NCI-H82 (cell line): ENCODE data around the gene GALNT18.

Experiments used
- DNase-seq: peaks from one replicate; lab custom pipeline; 2025; lab: John Stamatoyannopoulos, UW

Gene GALNT18

DNA sequence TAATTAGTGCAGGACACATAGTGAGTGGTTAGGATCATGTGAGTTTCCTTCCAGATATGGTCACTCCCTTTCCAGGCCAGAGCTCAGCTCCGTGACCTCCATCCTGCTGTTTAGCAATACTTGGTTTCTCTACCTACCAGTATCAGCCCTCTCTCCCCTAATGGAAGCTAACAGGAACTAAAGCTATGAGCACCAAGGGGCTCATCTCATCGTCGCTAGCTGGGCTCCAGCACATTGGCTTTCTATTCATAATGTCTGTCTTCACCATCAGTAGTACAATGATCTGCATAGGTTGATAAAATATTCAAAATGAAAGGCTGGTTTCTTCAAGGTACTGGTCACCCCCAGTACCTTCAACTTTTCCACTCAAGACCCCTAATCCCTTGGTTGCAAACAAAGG is 2.4 kb upstream of the GALNT18 start:
- no peak for DNase-seq

DNA sequence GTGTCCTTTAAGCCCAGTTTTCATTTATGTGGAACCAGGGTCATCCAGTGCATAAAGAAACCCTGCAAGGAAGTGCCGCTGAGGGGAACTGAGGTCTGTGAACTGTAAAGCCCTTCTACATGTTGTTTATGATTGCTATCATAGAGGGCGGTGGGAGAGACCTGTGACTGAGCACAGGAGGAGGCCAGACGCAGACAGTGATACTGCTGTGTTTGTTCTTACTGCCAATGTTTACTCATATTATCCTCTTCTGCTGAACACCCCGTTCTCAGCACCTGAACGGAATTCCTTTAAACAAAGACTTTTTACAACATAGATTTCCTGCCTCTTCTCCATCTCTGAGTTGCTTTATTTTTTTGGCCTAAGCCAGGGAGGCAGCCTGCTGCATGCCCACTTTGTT is 967 bp upstream of the GALNT18 start:
- no peak for DNase-seq

DNA sequence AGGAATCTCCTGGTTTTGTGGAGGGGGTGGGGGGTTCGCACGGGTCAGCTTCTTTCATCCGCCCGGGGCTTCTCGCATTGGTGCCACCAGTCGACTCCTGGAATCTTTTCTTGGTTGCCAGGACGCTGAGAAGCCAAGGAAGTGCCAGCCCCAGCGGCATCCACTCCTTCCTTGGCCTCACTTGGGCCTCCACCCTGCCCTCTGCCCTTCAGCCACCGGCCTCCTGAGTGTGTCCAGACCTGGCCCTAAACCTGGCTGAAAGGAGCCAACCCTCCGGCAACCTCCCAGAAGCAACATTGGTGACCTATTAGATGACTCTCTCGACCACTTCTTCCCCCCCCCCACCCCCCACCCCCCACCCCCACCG is 518 bp upstream of the GALNT18 start:
- no peak for DNase-seq

DNA sequence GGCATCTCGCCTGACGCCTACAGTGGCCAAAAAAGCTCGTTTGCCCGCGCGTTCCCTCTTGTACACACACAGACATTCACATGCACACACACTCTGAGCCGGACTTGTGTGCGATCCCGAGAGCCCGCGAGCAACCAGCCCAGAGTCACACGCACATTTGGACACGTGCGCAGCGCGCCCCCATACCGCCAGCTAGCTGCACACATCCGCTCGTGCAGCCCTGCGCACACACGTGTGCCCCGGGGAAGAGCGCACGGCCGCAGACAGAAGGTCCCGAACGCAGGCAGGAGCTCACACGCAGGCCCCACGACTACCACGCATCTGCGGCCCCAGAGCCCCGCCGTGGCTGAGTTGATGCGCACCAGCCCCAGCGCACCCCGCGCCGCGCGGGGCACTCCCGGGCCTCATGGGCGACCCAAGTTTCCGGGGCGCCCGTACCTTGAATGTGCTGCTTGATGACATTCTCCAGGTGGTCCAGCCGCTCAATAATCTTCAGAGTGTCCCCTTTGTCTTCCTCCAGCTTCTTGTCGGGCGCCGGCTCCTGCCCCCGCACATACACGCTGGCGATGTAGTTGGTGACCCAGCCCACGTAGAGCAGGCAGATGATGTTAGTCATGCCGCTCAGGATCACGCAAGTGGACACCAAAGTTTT is 758 bp downstream of the GALNT18 start:
- peak; percentile 48 for DNase-seq

DNA sequence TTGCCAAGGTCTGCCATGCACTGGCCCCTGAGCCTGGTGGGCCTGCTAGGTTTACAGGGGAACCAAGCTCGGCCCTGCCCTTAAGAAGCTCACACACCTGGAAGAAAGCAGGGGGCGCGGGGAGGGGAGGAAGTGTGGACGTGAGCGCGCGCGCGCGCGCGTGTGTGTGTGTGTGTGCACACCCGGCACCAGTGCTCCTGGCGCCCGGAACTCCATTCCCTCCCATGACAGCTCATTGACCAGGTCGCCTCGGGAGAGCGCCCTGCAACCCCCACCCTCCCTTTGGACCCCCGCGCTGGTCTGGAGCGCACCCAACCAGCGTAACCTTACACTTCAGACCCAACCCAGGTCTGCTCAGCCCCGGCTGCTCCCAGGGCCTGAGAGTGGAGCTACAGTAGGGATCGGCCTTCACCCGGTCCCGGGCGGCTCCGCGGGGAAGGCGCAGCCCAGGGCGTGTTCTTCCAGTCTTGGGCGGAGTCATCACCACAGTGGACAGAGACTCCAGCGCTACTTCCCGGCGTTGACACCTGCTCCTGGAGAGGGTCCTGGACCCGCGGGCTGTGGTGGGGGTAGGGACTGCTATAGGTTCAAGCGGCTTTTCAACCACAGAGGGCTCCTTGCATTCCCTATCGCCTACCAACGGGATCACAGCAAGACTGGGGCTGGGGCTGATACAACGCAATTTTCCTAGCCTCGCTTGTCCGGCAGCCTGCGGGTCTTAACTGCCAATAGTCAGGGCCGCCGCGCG is 1.5 kb downstream of the GALNT18 start:
- peak; percentile 48 for DNase-seq

DNA sequence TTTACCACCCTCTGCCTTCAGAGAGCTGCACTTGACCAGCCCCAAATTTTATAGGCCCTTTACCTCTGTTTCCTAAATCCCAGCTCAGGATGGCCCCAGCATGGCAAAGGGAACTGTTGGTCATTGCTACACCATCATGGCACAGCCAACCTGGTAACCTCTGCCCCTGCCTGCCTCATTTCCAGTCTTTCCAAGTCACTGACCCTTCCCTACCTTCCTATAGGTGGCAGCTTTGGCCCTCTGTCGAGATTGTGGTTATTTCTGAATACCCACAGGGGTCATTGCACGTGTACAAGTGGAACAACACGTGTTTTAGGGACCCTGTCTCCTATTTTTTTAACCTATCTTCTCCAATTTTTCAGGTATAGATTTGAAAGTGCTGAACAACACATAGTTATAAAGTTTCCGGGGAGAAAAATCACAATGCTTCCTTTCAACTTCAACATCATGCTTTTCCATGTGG is 2.8 kb downstream of the GALNT18 start:
- peak; percentile 7 for DNase-seq

DNA sequence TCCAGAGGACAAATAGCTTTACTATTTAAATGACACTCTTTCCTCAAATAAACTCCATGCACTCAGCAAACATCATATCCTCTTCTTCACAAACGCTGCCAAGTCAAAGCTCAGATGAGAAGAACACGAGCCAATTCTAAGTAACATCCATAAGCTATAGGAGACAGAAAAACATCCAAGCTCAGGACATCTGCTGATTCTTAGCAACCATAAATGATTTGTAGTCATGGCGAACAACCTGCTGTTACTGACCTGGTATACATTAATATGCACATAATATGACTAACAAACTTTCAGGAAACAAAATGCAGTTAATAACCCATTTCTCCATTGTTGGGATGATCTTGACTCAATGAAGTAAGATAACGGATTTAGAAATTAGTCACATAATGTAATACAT is 6.7 kb downstream of the GALNT18 start:
- DNase-seq, result no peak

DNA sequence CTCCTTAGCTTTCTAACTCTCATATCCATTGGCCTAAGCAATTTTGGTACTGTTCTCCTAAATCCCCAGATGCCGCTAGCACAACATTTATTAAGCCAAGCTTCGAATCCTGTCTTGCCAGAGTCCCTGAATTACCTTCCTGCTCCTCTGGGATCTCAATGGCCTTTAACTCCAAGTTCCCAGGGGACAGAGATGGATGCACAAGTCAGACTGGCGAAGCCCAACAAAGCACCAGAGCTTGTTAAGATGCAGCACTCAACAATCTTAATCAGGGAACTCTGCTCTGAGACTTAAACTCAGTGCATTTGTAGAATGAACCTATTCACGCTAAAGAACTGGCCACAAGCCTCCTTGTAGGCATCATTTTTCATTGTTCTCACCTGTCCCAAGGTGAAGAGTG is 9.4 kb downstream of the GALNT18 start:
- DNase-seq, result peak; percentile 44

DNA sequence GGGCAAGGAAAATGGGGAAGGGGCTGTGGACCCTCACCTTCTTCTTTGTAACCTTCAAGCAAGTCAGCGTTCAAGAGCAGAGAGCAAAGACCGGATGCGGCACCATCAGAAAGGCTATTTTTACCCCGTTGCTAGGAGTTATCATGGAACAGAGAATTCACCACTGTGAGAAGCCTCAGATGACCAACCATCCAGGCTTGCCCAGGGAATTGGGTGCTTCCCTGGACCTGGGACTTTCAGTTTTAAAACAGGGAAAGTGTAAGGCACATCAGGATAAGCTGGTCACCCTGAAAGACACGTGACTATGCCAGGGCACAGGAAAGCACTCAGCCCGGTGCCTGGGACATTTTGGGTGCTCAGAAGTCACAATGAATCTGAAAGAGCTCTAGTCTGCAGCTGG is 10.4 kb downstream of the GALNT18 start:
- DNase-seq, result no peak

DNA sequence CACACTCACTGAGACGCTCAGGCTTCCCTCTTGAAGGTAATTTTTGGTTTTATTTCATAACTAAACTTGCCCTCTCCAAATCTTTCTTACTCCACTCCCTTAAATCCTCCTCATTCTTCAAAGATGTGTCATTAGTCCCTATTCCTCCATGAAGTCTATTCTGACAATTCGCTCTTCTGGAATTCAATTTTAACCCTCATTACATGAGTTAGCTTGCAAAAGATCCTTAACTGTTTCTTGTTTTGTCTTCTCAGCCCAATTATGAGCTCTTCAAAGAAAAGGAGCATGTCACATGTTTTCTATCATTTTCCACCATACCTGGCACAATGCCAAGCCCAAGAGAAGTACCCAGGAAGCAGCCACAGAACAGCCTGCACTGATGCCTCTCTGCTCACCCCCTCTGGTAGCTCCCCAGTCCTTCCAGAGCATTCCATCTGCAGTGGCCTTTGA is 13.0 kb downstream of the GALNT18 start:
- no peak for DNase-seq

DNA sequence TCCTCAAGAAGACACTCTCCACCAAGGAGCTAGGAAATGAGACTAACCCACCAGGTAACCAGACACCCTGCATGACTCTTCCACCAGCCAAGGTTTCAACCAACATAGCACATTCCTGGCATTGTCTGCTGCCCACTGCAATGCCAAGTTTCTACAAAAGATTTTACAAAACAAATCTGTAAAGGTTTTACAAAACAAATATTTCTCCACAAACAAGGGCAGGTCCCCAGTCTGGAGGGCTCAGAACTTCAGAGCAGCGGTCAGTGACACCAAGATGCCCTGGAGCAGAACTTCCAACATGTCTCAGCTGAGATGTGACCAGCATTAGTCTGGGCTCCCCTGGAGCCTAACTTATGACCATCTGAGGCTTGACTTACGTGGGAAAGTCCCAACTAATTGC is 14.0 kb downstream of the GALNT18 start:
- DNase-seq, result no peak

DNA sequence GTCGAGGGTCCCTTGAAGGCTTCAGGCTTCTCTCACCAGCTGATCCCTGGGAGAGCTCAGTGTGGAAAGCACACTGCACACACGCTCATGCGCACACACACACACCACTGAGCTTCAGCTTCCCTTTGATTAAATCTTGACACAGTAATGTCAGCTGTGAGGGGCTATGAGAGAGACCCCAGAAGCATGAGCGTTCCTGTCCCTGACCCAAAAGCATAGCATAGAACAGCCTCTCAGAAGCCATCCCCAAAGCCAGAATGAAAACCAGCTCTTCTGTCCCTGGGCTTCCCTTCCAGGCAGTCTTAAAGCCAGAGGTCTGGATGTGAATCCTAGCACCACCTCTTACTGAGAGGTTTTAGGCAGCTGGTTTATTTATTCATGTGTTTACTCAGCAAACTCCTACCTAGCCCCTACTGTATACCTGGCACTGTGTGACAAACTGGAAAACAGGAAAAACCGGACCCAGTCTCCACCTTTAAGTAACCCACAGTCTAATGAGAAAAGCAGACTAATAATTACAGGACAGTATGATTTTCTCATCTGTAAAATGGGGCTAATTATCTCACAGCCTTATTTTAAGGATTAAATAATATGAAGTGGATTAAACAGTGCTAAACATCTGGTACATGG is 15.9 kb downstream of the GALNT18 start:
- no peak for DNase-seq

DNA sequence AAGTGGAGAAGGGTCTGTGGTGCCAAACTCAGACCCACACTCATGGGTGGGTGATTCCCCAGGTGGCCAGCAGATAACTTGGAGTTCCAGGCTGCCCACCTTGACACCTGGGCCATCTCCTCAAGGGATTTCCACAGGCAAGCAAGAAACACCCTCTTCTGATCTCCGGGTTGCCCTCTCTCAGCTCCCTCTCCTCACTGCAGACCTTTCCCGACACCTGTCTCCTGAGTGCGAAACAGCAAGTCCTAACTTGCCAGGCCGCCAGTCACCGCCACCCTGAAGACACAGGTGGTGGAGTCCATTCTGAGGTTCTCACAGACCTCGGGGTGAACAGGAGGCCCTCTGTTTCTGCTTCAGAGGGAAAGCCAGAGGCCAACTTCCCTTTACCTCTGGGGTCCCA is 16.6 kb downstream of the GALNT18 start:
- DNase-seq, result no peak

DNA sequence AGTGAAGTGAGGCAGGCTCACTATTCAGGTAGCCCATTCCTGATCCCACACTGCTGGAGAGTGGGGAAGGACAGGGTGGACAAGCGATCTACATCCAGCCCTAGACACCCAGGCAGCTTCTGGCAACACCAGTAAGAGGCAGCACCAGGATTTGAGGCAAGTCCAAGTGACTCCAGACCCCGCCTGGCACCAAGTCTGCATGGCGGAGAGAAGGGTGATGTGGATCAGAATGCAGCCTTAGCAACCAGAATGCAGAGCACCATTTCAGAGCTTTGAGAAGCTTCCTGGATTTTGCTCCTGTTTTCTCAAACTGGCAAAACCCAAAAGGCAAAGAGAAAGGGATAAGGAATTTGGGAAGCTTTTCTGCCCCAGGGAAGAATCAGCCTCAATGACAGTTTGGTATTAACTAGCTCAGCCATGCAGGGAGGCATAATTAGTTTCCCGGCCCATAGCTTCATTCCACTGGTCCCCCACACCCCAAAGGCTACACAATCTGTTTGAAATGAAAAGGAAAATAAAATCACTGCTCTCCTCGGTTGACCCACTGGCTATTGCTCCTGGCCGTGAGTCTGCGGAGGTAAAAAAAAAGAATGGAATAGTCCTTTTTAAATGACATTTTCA is 17.3 kb downstream of the GALNT18 start:
- DNase-seq, result no peak

DNA sequence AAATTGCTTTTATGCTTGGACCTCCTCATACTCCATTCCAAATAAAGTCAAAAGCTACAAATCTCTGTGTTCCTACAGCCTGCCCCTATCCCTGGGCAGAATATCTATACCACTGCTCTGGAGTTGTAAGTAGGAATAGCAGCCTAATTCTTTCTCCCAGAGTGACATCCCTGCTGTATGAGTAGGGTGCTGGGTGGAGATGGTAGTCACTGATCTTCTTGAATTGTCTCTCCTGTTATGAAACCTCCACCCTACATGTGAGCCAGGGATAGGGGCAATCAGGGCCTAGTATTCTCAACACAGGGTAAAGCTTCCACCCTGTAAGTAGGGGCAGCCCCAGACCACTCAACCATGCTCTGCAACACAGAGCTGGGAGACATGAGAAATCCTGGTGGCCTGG is 19.8 kb downstream of the GALNT18 start:
- no peak for DNase-seq

DNA sequence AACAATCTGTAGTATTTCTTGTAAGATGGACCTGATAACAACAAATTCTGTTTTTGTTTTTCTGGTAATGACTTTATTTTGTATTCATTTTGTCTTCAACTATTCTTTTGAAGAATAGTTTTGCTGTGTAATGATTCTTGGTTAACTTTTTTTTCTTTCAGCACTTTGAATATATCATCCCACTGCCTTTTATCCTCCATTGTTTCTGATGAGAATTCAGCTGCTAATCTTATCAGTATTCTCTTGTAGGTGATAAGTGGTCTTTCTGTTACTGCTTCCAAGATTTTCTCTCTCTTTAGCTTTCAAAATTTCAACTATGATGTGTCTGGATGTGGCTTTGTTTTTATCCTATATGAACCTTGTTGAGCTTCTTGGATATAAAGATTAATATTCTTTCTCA is 21.5 kb downstream of the GALNT18 start:
- DNase-seq, result no peak

DNA sequence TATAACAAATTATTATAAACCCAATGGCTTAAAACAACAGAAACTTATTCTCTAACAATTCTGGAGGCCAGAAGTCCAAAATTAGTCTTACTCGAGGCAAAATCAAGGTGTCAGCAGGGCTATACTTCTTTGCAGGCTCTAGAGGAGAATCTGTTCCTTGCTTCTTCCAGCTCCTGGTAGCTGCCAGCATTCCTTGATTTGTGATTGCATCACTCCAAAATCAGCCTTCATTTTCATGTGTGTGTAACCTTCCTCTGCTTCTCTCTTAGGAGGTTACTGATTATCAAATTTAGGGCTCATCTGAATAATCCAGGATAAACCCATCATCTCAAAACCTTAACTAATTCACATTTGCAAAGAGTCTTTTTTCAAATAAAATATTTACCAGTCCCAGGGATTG is 23.6 kb downstream of the GALNT18 start:
- no peak for DNase-seq

DNA sequence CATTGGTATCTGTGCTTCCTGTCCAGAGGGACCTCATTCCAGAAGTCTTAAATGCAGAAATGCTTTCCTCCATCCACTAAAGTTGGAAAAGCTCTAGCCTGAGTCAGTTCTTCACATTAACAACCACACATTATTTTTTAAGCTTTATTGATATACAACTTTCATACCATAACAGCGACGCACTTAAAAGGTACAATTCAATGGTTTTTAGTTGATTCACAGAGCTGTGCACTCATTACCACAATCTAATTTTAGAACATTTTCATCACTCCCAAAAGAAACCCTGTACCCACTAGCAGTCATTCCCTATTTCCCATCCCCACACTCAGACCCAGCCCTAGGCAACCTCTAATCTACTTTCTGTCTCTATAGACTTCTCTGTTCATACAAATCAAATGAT is 27.6 kb downstream of the GALNT18 start:
- DNase-seq, result no peak

DNA sequence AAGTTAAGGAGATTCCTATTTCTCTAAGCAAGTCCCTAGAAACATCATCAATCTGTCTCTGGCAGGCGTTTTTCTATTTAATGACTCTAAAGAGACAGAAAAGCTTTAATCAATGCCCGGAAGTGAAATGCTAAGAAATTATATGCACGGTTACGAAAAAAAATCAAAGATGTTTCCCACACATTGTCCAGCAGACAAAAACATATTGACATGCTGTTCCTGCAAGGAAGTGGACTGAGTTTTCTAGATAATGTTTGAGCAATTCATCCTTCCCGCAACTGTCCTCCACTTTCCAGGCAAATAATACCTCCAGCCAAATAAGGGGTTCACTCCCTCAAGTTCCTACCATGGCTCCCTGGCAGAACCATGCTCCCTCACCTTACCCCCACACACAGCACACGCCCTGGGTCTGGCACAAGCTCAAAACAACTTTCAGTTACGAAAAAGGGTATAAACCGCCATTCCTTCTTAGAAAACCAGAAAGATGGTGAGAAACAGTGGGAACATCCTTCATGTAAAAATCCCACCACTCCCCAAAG is 29.6 kb downstream of the GALNT18 start:
- DNase-seq, result no peak

DNA sequence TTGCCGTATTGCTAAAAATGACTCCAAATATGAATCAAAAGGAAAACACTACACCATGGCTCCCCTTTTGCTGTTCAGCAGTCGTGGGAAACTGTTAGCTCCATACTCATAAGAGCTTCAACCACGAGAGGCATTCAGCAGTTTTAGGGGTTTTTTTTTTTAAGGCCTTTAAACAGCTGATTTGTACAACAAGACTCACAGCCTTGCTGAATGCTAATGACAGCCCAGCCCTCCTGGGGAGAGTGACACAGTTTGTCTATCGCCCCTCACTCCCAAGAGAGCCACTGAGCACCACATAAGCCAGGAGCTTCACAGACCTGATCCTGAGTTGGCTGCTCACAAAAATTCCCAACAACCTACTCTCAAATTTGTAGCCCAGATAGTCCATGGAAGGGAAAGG is 32.4 kb downstream of the GALNT18 start:
- DNase-seq, result no peak

DNA sequence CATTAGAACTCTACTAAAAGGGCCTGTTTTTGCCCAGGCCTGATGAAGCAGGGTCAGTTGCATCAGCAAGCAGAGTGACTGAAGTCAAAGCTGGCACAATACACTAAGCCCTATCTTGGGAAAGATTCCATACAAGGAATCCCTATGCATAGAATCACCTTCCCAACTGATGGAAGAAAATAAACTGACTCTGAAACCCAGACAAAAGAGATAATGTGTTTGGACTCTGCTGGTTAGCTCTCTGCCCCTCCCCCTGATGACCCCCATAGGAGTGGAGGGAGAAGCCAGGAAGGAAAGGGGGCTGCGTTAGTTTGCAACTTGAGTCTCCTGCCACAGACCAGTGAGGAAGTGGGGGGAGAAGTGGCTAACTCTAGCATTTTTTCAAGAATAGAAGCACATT is 32.9 kb downstream of the GALNT18 start:
- DNase-seq, result no peak

DNA sequence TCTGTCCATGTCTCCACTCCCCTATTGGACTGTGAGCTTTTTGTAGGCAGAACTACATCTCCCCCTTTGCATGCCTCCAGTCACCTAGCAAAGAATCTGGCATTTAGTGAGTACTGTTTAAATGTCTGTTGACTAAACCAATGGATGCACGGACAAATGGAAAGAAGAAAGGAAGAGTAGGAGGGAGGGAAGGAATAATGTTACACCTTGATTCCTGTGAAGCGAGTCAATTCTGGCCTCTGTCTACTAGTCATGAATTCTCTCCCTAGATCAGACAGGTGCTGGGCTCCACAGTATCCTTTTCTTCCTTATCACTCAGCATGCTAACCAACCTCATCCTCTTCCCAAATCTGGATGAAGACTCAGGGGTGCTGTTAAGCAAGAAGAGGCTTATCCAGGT is 33.6 kb downstream of the GALNT18 start:
- DNase-seq, result no peak

DNA sequence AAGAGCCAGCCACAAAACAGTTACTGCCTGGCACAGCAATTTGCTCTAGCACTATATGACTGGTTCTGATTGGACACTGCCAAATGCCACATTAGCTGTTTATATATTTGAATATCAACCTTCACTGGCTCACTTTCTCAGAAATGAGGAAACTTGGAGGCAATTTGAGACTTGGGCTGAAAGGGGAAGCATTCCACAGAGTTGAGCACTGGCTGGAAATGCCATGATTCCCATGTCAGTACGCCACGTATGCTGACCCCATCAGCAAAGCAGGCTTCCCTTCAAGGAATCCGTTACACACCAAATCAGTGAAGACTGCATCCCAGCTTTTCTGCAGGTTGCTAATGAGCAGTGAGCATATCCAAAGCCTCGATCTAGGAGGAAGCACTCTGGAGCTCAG is 34.7 kb downstream of the GALNT18 start:
- no peak for DNase-seq
